GM19193 (cell line): ENCODE measurements around the gene ZNF398.

Experiments used
- POLR2A ChIP-seq: IDR thresholded peaks from 4 replicates; pipeline ENCODE4 v1.6.1; 2011; ENCODE audit not compliant: insufficient read depth, insufficient read length; ENCODE audit errors: extremely low read depth

Gene ZNF398

DNA sequence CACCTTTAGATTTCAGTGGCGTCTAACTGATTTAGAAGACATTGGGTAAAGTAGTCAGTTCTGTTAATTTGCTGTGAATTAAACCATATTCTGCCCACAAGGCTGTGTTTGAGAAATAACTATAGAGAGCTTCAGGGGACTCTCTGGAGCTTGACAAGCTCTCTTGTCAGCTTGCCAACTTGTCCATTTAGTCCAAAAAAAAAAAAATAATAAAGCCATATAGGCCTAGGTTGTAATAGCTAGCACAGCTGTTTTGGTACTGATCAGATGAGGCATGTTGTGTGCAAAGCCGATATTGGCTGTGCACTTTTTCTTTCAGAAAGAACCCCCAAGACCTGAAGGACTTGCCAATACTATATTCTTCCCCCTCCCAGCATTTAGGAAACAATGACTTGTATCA lies 27.9 kb downstream of the ZNF398 start:
- no peak for TF ChIP-seq POLR2A

DNA sequence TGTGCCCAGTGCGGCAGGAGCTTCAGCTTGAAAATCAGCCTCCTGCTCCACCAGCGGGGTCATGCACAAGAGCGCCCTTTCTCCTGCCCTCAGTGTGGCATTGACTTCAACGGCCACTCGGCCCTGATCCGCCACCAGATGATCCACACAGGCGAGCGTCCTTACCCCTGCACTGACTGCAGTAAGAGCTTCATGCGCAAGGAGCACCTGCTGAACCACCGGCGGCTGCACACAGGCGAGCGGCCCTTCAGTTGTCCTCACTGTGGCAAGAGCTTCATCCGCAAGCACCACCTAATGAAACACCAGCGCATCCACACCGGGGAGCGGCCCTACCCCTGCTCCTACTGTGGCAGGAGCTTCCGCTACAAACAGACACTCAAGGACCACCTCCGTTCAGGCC lies 32.0 kb downstream of the ZNF398 start:
- TF ChIP-seq POLR2A, result no peak

DNA sequence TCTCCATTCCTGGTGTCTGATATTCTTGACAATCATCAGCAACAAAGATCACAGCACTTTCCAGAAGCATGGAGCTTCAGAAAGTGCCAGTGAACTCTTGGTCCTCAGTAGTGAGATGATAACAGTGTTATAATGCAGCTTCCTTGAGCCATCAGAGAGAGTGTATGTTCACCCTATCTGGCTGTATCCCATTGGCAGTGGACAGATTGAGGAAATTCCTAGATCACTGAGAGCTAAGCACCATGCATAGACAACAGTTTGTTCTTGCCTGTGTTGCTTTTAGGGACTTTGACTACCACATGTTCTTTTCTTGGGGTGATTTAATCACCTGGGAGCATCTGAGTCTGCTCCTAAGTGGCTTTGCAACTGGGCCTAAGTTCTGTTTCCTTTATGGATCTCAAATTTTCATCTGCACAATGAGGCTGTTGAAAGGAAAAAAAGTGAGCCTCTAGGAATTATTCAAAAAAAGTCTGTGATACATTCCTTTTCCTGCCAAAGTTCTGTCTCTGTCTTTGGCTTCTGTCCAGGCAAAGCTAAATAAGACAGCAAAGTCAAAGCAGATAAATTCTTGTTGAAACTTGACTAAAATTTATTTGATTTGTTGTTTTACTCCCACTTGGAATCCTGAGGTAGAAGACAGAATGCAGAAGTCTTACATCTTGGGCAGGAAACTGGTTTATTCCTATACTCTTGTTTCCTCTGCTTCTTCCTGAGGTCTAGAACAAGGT lies 33.6 kb downstream of the ZNF398 start:
- no peak for TF ChIP-seq POLR2A

DNA sequence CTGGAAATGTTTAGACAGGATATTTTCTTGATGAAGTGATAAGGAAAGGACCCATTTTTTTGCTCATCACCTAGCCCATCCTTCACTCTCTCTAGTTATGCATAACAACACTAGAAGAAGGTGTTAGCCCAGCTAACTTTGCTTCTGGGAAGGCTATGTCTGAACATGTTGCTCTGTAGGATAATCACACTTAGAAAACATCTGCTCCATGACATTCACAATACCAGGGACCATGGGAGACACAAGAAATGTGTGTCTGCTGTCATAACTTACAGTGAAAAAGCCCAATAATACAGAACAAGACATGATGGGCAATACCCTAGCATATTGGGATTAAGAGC lies 34.2 kb downstream of the ZNF398 start:
- TF ChIP-seq POLR2A, result no peak

DNA sequence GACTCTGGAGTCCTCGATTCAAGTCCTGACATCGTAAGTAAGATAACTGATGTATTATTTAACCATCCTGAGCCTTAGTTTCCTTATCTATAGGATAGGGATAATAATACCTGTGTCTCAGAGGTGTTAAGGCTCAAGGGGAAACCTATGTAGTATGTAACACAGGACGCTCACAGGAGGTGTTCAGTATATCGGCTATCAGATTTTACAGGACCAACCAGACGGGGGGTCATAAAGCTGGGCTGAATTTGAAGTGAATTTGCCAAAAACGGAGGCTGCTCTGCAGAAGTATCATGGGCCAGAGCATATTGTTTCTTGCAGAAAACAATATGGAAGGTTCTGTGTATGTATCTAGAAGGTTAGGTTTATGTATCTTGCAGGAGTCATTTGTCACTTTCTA lies 37.0 kb downstream of the ZNF398 start:
- TF ChIP-seq POLR2A, result no peak

DNA sequence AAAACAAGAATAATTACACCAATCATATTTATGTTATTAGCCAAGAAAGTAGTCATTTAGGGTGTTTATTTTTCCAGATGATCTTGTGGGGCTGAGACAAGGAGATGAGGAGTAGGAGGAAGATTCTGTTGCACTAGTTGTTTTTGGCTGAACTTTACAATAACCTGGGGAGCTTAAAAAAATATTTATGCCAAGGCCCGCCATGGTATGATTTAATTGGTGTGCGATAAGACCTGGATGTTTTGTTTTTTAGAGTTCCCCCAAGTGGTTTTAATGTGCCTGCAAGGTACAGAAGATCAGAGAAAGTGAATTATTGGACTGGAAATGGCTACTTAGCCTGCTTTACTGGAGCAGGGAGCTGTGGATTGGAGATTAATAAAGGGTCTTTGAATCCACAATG lies 41.0 kb downstream of the ZNF398 start:
- no peak for TF ChIP-seq POLR2A

DNA sequence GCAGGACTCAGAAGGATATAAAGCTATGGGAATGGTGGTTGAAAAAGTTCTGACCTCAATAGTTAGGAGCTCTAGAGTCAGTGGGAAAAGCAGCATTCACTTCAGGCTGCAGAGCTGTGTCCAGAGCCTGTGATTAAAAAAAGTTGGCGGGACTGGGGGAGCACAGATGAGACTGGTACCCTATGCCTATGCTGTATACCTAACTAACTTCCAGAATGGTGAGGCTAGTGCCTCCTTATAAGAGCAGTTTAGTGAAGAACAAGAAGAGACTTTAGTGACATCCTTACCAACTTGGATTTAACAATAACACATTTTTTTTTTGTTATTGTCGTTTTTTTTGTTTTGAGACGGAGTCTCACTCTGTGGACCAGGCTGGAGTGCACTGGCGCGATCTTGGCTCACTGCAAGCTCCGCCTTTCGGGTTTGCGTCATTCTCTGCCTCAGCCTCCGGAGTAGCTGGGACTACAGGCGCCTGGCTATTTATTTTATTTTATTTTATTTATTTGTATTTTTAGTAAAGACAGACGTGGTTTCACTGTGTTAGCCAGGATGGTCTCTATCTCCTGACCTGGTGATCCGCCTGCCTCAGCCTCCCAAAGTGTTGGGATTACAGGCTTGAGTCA lies 41.5 kb downstream of the ZNF398 start:
- no peak for TF ChIP-seq POLR2A

DNA sequence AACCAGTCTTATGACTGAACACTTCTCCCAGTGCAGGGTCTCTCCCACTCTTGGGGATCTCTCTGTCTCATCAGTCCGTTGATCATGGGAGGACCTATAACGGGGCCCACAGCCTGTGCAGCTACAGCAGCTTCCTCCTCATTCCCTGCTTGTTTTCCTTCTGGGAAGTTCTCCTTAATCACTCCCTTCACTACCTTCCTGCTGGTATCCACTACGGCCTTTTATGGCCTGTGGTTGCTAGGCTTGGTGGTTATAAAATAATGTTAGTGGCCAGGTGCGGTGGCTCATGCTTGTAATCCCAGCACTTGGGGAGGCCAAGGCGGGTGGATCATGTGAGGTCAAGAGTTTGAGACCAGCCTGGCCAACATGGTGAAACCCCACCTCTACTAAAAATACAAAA lies 44.6 kb downstream of the ZNF398 start:
- no peak for TF ChIP-seq POLR2A

DNA sequence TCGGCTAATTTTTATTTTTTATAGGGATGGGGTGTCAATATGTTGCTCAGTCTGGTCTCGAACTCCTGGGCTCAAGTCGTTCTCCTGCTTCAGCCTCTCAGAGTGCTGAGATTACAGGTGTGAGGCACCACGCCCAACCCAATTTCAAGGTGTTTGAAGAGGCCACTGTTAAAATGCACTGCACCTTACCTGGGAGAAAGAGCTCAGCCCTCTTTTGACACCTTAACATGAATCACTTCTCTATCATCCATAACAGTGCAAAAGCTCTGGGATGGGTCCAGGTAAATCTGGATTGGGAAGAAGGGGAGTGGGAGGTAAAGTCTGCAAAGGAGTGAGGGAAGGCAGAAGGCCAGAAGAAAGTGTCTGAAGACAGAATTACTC lies 47.5 kb downstream of the ZNF398 start:
- no peak for TF ChIP-seq POLR2A

DNA sequence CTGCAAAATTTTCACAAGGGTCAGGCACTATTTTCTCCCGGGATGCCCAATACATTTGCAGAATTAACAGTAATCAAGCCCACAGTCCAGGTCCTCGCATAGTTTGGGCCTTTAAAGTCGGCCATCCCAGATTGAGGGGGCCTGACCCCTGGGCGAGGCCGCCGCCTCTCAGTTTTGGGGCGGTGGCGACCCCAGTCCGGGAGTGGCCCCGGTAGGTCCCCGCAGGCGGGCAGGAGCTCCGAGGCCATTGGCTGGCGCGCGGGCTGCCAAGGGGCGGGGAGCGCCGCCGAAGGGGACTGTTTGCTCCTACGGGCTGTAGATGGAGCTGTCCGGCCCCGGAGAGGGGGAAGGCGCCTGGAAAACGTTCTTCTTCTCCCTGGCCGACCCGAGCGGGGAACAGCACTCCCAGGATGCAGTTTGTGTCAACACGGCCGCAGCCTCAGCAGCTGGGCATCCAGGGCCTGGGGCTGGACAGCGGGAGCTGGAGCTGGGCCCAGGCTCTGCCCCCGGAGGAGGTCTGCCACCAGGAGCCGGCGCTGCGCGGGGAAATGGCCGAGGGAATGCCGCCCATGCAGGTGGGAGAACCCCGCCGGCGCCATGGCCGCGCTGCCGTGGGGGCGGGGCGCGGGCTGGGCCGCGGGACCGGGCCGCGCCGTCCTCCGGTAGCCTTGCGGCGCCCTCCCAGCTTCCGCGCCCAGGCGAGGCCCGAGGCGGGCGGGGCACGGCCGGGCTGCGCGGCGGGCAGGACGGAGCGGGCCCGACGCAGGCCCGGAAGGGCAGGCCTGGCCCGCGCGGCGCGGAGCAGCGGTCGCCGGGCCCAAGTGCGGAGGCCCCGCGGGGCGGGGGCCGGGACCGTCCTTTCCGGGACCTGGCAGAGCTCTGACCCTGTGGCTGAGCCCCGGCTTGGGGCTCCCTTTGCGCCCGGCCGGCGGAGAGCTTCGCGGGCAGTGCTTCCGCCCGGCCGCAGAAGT lies 48.2 kb downstream of the ZNF398 start, which contains the start of gene ZNF282:
Gene ZNF282 (plus strand): TSS at position 367 of the 971 bp plus-strand sequence. CDS start 44 bp downstream, at position 411.
- TF ChIP-seq POLR2A, result peak; percentile 76

DNA sequence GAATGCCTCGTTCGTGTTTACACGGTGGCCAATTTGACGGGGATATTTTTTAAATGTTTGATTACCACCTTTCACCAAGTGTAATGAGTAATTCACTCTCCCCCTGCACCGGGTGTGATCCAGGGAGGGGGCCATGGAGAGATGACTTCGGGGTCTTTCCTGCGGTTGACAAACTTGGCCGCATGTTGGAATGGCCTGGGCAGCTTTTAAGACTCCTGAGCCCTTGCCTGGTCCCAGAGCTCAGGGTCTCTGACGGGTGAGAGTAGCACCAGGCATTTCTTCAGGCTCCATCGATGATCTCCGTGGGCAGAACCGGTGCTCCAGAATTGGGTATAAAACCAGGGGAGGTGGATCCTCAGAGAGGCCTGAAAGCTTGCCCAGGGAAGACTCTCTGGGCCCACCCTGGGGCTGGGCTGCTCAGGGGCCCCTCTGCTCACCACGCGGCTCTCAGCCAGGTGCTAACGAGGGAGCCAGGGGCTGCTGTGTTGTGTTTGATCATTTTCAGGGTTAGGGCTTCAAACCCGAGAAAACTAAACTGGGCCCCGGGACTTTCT lies 49.0 kb downstream of the ZNF398 start:
- no peak for TF ChIP-seq POLR2A

DNA sequence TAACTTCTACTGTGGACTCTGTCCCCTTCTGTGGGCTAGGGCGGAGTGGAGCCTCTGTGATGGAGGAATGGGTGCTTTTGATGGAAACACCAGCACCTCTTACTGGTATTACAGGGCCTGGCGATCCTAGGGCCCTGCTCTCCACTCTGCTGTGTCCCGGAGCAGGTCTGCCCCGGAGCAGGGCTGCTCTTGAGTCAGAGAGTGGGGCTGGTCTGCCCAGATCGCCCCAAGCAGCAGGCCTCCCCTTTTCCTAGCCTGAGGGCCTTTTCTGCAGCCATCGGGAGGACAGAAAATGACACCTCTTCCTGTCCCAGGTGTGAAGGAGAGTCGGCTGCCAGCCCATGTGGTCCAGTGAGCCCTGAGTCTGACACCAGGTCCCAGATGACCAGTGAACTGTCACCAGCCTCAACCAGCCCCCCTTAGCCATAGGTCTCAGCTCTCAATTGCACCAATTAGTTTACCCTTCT lies 49.5 kb downstream of the ZNF398 start:
- no peak for TF ChIP-seq POLR2A

DNA sequence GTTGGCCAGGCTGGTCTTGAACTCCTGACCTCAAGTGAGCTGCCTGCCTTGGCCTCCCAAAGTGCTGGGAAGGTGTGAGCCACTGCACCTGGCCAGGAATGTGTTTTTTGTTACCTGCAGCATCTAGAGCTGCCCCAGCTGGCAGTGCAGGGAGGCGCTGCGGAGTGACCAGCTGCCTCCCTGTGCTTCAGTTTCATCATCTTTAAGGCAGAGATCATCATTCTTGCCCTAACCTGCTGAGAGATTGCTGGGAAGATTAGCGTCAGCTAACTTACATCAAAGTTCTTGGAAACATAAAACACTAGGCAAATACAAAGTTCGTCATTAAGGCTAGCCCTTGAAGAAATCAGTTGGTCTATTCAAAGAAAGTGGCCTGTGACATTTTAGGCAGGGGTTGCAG lies 50.4 kb downstream of the ZNF398 start:
- no peak for TF ChIP-seq POLR2A

DNA sequence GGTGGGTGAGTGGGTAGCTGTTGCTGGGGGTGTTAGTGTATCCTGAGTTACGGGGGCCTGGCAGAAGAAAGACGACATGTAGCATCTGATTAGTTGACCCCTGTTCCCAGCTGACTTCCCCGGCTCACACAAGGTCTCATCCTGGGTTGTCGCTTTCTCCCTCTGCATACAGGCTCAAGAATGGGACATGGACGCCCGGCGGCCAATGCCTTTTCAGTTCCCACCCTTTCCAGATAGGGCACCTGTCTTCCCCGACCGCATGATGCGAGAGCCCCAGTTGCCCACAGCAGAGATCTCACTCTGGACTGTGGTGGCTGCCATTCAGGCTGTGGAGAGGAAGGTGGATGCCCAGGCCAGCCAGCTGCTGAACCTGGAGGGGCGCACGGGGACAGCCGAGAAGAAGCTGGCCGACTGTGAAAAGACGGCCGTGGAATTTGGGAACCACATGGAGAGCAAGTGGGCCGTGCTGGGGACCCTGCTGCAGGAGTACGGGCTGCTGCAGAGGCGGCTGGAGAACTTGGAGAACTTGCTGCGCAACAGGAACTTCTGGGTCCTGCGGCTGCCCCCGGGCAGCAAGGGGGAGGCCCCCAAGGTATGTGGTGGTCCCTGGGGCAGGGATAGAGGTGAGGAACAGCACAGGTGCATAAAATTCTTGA lies 51.0 kb downstream of the ZNF398 start:
- TF ChIP-seq POLR2A, result no peak

DNA sequence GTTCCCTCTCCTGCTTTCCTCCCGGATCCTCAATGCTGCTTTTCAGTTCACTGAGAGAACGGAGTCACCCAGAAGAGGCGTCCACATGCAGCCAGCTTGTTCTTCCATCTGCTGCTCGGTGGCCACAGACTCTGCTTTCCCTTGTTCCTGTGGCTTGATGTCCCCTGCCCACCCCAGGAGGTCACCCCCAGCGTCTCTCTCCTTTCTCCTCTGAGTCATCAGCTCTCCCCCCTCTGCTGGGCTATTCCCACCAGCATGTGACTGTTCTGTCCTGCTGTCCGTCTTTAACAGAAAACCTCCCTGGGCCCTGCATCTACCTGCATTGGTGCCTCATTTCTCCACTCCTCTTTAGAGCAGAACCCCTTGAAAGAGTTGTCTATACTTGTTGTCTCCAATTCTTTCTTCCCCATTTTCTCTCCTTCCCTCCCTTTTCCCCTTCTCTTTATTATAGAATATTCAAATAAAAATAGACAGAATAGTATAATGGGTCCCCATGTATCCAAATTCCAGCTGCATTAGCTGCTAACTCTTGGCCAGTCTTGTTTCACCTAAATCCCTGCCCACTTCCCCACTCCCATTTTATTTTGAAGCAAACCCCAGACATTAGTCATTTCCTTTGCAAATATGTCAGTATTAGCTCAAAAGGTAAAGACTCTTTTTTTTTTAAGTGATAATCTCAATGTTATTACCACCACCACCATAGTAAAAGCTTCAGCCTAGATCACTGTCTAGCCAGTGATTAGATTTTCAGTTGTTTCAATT lies 52.2 kb downstream of the ZNF398 start:
- no peak for TF ChIP-seq POLR2A

DNA sequence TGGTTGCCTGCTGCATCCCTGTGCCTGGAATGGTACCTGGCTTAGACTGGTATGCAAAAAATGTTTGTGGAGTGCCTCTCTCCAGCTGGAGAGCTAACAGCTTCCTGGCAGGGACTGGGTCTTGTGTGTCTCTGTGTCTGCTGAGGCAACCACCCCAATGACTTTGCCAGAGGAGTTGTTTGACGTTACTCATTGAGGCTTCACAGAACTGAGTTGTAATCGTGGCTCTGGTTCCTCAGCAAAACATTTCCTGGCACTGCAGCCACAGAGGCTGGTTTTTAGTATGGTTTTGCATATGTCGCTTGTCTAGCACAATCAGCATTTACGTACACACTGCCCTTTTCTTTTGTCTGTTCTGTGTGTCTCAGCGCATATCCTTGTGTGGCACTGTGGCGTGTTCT lies 55.6 kb downstream of the ZNF398 start:
- no peak for TF ChIP-seq POLR2A
